ENCODE results near the gene ADAMTS18. TPM values are rescaled to one million over a fixed set of nuclear protein-coding genes. Genes with fewer than 3 reads are reported as not detected.
"Not testable (repeated sequence)": the region's sequence is repeated elsewhere in the genome, so short reads cannot be mapped to it uniquely, and the experiment has no call there.

Gene ADAMTS18, protein sequence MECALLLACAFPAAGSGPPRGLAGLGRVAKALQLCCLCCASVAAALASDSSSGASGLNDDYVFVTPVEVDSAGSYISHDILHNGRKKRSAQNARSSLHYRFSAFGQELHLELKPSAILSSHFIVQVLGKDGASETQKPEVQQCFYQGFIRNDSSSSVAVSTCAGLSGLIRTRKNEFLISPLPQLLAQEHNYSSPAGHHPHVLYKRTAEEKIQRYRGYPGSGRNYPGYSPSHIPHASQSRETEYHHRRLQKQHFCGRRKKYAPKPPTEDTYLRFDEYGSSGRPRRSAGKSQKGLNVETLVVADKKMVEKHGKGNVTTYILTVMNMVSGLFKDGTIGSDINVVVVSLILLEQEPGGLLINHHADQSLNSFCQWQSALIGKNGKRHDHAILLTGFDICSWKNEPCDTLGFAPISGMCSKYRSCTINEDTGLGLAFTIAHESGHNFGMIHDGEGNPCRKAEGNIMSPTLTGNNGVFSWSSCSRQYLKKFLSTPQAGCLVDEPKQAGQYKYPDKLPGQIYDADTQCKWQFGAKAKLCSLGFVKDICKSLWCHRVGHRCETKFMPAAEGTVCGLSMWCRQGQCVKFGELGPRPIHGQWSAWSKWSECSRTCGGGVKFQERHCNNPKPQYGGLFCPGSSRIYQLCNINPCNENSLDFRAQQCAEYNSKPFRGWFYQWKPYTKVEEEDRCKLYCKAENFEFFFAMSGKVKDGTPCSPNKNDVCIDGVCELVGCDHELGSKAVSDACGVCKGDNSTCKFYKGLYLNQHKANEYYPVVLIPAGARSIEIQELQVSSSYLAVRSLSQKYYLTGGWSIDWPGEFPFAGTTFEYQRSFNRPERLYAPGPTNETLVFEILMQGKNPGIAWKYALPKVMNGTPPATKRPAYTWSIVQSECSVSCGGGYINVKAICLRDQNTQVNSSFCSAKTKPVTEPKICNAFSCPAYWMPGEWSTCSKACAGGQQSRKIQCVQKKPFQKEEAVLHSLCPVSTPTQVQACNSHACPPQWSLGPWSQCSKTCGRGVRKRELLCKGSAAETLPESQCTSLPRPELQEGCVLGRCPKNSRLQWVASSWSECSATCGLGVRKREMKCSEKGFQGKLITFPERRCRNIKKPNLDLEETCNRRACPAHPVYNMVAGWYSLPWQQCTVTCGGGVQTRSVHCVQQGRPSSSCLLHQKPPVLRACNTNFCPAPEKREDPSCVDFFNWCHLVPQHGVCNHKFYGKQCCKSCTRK (N-terminal part only)
- not detected for total RNA-seq

DNA sequence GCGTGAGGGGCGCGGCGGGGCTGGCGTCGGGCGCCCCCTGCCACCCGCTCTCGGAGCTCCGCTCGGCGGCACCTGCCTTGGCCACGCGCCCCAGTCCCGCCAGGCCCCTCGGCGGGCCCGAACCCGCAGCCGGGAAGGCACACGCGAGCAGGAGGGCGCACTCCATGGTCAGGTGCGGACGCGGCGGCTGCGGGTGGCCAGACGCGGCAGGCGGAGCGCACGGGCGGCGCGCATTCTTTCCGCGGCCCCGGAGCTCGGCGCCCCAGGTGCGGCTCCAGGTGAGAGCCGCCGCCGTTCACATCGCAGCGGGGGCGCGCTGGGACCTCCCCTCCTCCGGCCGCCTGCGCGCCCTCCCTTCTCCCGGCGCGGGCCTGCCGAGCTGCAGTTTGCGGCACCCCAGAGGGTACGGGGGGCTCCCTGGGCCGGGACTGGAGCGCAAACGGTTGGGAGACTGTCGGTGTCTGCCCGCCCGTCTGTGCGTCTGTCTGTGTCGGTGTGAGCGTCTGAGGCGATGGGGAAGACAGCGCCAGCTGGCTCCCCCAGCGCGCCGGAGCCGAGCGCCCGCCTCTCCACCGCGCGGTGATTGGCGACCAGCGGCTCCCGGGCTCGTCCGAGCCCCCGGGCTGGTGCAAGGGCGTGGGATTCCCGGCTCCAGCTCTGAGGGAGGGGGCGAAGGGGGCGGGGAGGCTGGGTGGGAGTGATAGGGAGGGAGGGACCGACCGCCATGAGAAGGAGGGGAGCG is at the start of gene ADAMTS18:
Gene ADAMTS18, minus strand, starts transcription at position 505 of the 742 bp plus-strand sequence. Its CDS starts 339 bp downstream, at position 166.
- no peaks in the 10 kb centered on the region for H3K9me3 Mint-ChIP-seq (ENCODE audit: low read depth)
- no peak within 1 kb of the TSS for H3K4me3 Mint-ChIP-seq
- H3K4me1 Mint-ChIP-seq = no peaks in the 10 kb centered on the region
- DNase-seq (no peak), ATAC-seq (no peak)
- peaks cover 44% of the 10 kb centered on the region for H3K27me3 Mint-ChIP-seq
- no peak within 1 kb of the TSS for H3K27ac Mint-ChIP-seq
- CTCF ChIA-PET = no interaction called here
- H3K36me3 Mint-ChIP-seq = no peaks in the 10 kb centered on the region

DNA sequence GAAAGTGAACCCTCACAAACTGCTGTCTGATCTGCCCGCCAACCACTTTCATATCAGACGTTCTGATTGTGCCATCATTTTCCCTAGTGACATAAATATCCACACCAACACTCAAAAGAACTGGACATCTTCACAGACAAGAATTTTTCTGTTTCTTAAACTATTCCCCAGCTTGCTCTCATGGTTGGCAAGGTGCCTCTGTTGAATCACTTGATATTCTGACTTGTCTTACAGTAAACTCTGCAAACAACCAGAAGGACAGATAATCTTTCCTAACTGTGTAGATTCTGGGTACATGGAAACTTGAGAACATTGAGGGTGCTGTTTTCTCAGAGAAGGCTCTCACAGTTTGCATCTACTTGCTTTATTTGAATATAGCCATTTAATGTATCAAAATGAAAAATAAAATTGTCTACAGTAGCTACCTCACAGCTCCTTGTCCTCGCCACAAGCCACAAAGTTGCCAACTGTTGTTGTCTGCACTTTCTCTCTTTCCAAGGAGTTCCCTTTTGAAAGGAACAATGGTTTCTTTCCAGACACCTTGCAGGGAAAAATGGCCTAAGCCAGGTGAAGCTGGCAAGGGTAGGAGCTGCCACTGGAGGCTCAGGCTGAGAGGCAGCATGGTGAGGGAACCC is 46.0 kb upstream of the ADAMTS18 start:
- DNase-seq = no peak
- Mint-ChIP-seq H3K36me3 (no peaks in the 10 kb centered on the region), H3K9me3 (ENCODE audit: low read depth) (no peaks in the 10 kb centered on the region), H3K4me3 (no peak overlapping the region), H3K27ac (no peak overlapping the region), H3K4me1 (no peaks in the 10 kb centered on the region), H3K27me3 (no peaks in the 10 kb centered on the region)
- ATAC-seq = no peak
- CTCF ChIA-PET = no interaction called here

DNA sequence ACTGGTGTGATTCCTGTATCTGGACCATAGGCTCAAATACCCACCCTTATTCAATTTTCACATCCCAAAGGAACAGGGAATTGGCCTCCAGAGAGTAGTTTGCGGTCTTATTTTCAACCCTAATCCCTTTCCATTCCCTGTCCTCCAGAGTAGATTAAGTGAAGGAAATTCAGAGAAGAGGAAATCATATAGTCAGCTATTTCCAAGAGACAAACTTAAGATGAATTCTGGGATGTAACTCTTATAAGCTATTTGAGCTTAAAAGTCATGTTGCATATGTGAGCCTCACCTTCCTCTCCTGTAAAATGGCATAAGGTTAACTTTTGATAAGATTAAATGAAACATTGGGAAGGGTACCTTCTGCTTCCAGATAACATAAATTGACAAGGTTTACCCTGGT is 37.4 kb upstream of the ADAMTS18 start:
- no peaks in the 10 kb centered on the region for H3K27me3 Mint-ChIP-seq
- DNase-seq (no peak), ATAC-seq (no peak)
- no peak overlapping the region for H3K4me3 Mint-ChIP-seq
- no peaks in the 10 kb centered on the region for H3K4me1 Mint-ChIP-seq
- no peaks in the 10 kb centered on the region for H3K9me3 Mint-ChIP-seq (ENCODE audit: low read depth)
- H3K27ac Mint-ChIP-seq = no peak overlapping the region
- CTCF ChIA-PET = no interaction called here
- no peaks in the 10 kb centered on the region for H3K36me3 Mint-ChIP-seq

DNA sequence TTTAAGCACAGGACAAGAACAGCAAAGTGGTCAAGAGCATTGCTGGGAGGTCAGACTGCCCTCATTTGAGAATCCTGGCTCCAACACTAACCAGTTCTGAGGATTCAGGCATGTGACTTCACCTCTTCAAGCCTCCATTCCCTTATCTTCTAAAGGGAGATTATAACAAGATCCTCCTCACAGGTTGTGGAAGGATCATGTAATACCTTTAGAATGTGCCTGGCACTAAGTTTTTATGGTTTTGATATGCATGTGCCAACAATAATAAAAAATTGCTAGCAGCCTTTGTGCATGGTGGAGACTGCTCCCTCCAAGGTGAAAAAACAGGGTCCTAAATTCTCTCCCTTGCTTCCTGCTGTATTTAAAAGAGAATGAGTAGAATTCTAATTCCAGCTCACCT is 36.0 kb upstream of the ADAMTS18 start:
- Mint-ChIP-seq H3K27me3 (no peaks in the 10 kb centered on the region), H3K9me3 (ENCODE audit: low read depth) (no peaks in the 10 kb centered on the region), H3K36me3 (no peaks in the 10 kb centered on the region), H3K4me1 (no peaks in the 10 kb centered on the region), H3K27ac (no peak overlapping the region), H3K4me3 (no peak overlapping the region)
- ATAC-seq (no peak), DNase-seq (no peak)
- CTCF ChIA-PET = no interaction called here

DNA sequence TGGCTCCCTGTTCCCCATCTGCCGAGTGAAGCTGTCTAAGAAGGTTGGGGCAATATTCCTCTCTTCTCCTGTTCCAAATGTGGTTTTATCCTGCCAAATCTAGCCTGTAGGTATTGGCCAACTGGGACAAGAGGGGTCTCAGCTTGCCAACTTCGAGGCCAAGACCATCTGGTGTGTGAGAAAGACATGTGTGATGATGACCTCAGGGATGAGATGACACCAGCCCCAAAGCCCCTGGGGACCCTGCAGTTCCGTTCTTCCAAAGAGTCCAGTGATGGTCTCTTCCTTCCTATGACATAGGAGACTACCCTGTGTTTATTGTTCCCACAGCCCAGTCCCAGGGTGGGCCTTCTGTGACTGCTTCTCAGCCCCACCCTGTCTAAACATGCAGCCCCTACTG is 34.8 kb upstream of the ADAMTS18 start:
- no peak for DNase-seq
- Mint-ChIP-seq H3K9me3 (ENCODE audit: low read depth) (no peaks in the 10 kb centered on the region), H3K4me3 (no peak overlapping the region), H3K27ac (no peak overlapping the region), H3K27me3 (no peaks in the 10 kb centered on the region), H3K4me1 (no peaks in the 10 kb centered on the region), H3K36me3 (no peaks in the 10 kb centered on the region)
- ATAC-seq = no peak
- CTCF ChIA-PET = no interaction called here

DNA sequence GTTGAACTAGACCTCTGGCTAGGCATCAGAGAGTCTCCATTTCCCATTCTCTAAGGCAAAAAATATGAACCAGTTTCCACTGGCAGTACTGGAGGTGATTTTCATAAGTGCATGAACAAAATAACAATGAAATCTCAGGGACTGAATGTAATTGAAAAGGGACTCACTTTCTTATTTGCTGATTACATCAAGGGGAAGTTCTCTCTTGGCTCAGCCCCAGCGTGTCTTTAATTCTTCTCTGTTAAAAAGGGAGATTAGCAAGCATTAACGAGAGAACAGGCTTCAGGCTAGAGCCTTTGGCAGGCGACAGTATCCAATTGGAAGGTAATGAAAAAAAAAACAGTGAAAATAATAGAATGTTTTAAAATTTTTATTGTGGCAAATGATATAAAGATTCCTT is 34.0 kb upstream of the ADAMTS18 start:
- Mint-ChIP-seq H3K9me3 (ENCODE audit: low read depth) (no peaks in the 10 kb centered on the region), H3K4me1 (no peaks in the 10 kb centered on the region), H3K27me3 (no peaks in the 10 kb centered on the region), H3K27ac (no peak overlapping the region), H3K36me3 (no peaks in the 10 kb centered on the region), H3K4me3 (no peak overlapping the region)
- DNase-seq (no peak), ATAC-seq (no peak)
- CTCF ChIA-PET = no interaction called here

DNA sequence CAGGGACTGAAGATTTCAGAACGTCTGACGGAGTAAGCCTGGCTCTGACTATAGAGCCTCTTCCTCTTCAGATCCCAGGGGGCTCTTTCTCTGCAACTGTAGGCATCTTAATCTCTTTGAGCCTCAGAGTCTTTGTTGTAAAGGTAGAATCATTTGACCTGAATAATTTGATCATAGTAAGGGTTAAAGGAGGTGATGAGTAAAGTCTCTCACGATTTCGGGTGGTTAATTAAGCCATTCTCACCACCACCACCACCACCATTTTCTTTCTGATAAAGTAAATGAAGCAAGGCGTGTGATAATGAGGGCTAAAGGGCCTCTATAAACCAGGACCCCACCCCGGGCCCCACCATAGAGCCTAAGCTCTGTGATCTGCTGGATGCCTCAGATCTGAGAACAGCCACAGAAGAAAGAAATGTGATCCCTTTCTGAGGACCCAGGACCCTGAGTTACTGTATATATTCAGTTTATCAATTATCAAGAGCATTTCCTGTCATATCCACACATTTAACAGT is 33.0 kb upstream of the ADAMTS18 start:
- H3K27ac Mint-ChIP-seq = no peak overlapping the region
- DNase-seq (no peak), ATAC-seq (no peak)
- CTCF ChIA-PET = no interaction called here
- H3K4me3 Mint-ChIP-seq = no peak overlapping the region
- no peaks in the 10 kb centered on the region for H3K4me1 Mint-ChIP-seq
- H3K36me3 Mint-ChIP-seq = no peaks in the 10 kb centered on the region
- no peaks in the 10 kb centered on the region for H3K9me3 Mint-ChIP-seq (ENCODE audit: low read depth)
- H3K27me3 Mint-ChIP-seq = no peaks in the 10 kb centered on the region

DNA sequence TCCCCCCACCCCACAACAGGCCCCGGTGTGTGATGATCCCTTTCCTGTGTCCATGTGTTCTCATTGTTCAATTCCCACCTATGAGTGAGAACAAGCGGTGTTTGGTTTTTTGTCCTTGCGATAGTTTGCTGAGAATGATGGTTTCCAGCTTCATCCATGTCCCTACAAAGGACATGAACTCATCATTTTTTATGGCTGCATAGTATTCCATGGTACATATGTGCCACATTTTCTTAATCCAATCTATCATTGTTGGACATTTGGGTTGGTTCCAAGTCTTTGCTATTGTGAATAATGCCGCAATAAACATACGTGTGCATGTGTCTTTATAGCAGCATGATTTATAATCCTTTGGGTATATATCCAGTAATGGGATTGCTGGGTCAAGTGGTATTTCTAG is 28.8 kb upstream of the ADAMTS18 start:
- H3K9me3 Mint-ChIP-seq (ENCODE audit: low read depth); H3K36me3 Mint-ChIP-seq; DNase-seq; H3K4me1 Mint-ChIP-seq; H3K27ac Mint-ChIP-seq; ATAC-seq; H3K27me3 Mint-ChIP-seq; H3K4me3 Mint-ChIP-seq; CTCF ChIA-PET: not testable (repeated sequence)

DNA sequence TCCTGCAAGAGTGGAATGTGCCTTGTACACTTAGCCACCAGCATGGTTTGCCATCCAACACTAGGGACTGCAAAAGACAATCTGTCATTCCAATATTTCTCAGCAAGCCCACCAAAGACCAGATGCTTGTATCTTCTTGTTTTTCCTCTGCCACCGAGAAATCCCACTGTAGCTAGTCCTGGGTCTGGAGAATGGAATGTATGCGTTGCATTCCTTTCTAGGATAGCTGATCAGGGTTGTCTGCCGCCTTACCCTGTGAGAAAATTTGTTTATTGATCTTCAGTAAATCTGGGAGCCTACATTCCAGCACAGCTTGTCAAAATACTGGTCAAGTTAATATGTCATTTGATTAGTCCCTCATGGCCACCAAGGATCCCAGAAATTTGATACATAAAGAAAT is 28.1 kb upstream of the ADAMTS18 start:
- CTCF ChIA-PET = no interaction called here
- H3K9me3 Mint-ChIP-seq (ENCODE audit: low read depth) = no peaks in the 10 kb centered on the region
- H3K36me3 Mint-ChIP-seq = no peaks in the 10 kb centered on the region
- H3K27ac Mint-ChIP-seq = no peak overlapping the region
- no peaks in the 10 kb centered on the region for H3K4me1 Mint-ChIP-seq
- ATAC-seq = no peak
- H3K4me3 Mint-ChIP-seq = no peak overlapping the region
- H3K27me3 Mint-ChIP-seq = no peaks in the 10 kb centered on the region
- no peak for DNase-seq

DNA sequence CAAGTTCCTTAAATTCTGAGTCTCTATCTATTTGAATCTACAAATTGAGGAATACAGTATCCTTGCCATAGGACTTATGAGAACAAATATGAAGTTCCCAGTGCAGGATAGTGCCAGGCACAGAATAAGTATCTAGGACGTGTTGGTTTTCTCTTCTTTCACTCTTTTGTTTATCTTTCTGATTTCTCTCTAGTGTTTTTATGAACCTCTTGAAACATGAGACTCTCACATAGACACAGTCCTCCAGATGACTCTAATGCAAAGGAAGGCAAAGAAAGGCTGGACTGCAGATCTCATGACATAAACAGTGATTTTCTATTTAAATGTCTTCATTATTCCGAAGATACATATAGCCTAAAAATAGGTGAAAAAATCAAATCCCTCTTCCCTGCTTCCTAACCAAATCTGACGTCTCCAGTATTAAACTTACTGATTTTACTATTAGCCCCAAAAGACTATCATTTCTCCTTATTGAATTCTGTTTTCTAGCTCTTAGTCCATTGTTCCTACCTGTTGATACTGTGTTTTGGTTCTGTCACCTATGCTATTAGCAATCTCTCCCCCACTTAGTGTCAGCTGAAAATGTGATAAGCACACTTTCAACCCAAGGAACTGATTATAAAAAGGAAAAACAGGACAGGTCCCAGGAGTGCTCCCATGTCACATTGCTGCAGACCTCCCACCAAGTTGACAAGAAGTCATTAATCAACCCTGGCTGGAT is 24.9 kb upstream of the ADAMTS18 start:
- Mint-ChIP-seq H3K27me3 (no peaks in the 10 kb centered on the region), H3K27ac (no peak overlapping the region), H3K4me1 (no peaks in the 10 kb centered on the region), H3K4me3 (no peak overlapping the region), H3K36me3 (no peaks in the 10 kb centered on the region), H3K9me3 (ENCODE audit: low read depth) (no peaks in the 10 kb centered on the region)
- ATAC-seq (no peak), DNase-seq (no peak)
- CTCF ChIA-PET = no interaction called here

DNA sequence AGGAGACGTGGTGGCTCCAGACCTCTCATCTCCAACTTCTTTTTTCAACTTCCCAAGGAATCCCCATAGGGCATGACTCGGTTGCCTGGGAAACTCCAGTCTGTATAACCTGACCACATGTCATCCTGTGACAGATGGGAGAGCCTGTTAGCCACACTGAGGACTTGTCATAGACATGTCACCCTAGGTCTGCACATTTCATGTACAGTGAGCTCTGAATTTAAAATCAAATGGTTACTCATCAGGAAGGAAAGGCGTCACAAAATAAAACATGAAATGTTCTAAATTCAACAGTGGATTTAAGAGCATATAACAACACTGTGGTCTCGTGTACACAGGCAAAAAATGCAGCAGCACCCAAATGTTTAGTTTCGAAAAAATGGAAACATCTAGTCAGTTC is 22.2 kb upstream of the ADAMTS18 start:
- ATAC-seq = no peak
- CTCF ChIA-PET = no interaction called here
- no peak for DNase-seq
- Mint-ChIP-seq H3K9me3 (ENCODE audit: low read depth) (no peaks in the 10 kb centered on the region), H3K4me1 (no peaks in the 10 kb centered on the region), H3K27me3 (no peaks in the 10 kb centered on the region), H3K27ac (no peak overlapping the region), H3K36me3 (no peaks in the 10 kb centered on the region), H3K4me3 (no peak overlapping the region)

DNA sequence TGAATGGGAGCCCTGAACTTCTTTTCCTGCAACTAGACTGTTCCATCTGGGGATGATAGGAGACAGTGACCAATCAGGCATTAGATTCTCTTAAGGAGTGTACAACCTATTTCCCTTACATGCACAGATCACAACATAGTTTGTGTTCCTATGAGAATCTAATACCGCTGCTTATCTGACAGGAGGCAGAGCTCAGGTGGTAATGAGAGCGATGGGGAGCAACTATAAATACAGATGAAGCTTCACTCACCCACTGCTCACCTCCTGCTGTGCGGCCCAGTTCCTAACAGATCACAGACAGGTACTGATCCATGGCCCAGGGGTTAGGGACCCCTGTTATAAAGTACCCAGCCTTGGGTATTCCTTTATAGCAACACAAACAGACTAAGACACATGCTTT is 17.4 kb upstream of the ADAMTS18 start:
- CTCF ChIA-PET = no interaction called here
- Mint-ChIP-seq H3K4me3 (no peak overlapping the region), H3K36me3 (no peaks in the 10 kb centered on the region), H3K9me3 (ENCODE audit: low read depth) (no peaks in the 10 kb centered on the region), H3K4me1 (no peaks in the 10 kb centered on the region), H3K27ac (no peak overlapping the region), H3K27me3 (no peaks in the 10 kb centered on the region)
- ATAC-seq (no peak), DNase-seq (no peak)

Measured in activated CD8-positive, alpha-beta memory T cell treated with anti-CD3 and anti-CD28 coated beads, Interleukin-2, amount 10 ng/mL, durations not matched to agents 7 days and 5 days (primary cell).